Measurements from ENCODE around the gene QARS1. TPM values are rescaled to one million over a fixed set of nuclear protein-coding genes. Genes with fewer than 3 reads are reported as not detected.

The QARS1 gene
- total and polyA plus RNA-seq, 2 of the 8 experiments (the other 6 are each of a cell fraction or from before 2014, with no cell fraction given), result 353 to 581 TPM

DNA sequence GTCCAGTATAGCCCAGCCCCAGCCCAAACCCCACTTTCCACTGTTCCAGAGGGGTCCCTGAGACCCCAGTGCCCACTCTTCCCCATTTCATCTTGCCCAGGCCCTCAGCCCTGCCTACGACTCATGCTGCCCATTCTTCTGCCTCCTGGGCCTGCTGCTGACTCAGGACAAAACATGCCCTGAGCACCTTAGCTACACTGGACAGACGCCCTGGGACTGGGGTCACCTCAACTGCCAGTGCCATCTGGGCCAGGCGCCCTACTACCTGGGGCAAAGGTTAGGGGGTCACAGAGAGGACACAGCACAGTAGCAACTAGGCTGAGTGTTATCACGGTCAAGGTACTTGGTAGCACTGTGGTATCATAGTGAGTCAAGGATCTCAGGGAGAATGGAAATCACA is 30.9 kb upstream of the QARS1 start:
- peaks cover 12% of the 10 kb centered on the region for H3K23me2 ChIP-seq (ENCODE audit: low read depth, low read length)
- H3K18ac ChIP-seq (ENCODE audit: extremely low read depth, low read length), result no peak overlapping the region
- no peak overlapping the region for H2BK120ac ChIP-seq (replicated peaks; ENCODE audit: low read depth, low read length)
- 79% methylated on average over 4 of the region's 4 CpGs; no CpG with 5 or more reads in 1 of the 2 experiments for WGBS, 2 experiments (ENCODE audit: extremely low coverage in 1 of 2, insufficient coverage in 1 of 2, insufficient read length in 1 of 2, insufficient replicate concordance in 2 of 2, low coverage in 1 of 2, low lambda C conversion rate in 2 of 2, missing lambda C conversion rate in 1 of 2)
- H3K23ac ChIP-seq (ENCODE audit: insufficient read length), result no peak overlapping the region
- H2BK12ac ChIP-seq (ENCODE audit: low read depth, low read length), result no peak overlapping the region
- H2BK15ac ChIP-seq (ENCODE audit: low read length), result peak overlapping the region; percentile 46; the same call in 1 of the 2 replicates
- no peaks in the 10 kb centered on the region for H3K9me3 ChIP-seq (ENCODE audit: insufficient read depth in 2 of 2, low read depth in 1 of 2, low read length in 1 of 2)
- no peak overlapping the region for H3K56ac ChIP-seq (replicated peaks; ENCODE audit: insufficient read length, low read depth, low read length)
- CTCF ChIA-PET (ENCODE audit: partially characterized antibody), result interaction anchor here (1.1 to 5.5 kb wide), 3 partner anchors 14 to 28 kb away, joined by 4 to 43 read pairs (median 4); partner anchors contain the start of gene USP19
- H3K4me1 ChIP-seq (replicated peaks in 1 of 4; ENCODE audit: control insufficient read depth in 3 of 4, insufficient read depth in 4 of 4, low read length in 3 of 4), result peaks cover 0 to 8% (median 7%) of the 10 kb centered on the region in 4 experiments; a peak in 6 of 7 replicates
- peak overlapping the region; percentile 83; the same call in 1 of the 2 replicates for H4K8ac ChIP-seq (ENCODE audit: extremely low read depth, insufficient read depth, low read length)
- no peak overlapping the region for H4K91ac ChIP-seq (replicated peaks; ENCODE audit: insufficient read length, low read length)
- H3K9ac ChIP-seq (replicated peaks in 1 of 4; ENCODE audit: extremely low read depth in 1 of 4, low read depth in 3 of 4, low read length in 3 of 4), result no peak overlapping the region
- H3K36me3 ChIP-seq (ENCODE audit: control insufficient read depth in 2 of 4, insufficient read depth in 4 of 4, low read length in 3 of 4), result no peaks in the 10 kb centered on the region
- 0 out of 2 replicates have a peak overlapping the region, but pooled peaks have one; percentile 49 for H2AK5ac ChIP-seq (ENCODE audit: low read depth, low read length)
- H3K14ac ChIP-seq (ENCODE audit: insufficient read length), result no peak overlapping the region
- H3K27ac ChIP-seq (ENCODE audit: low read depth, low read length), result no peak overlapping the region
- peaks cover 0 to 1% of the 10 kb centered on the region in 2 experiments for H4K20me1 ChIP-seq (replicated peaks in 1 of 2; ENCODE audit: control insufficient read depth in 1 of 2, insufficient read depth in 2 of 2, low read length in 2 of 2)
- no peaks in the 10 kb centered on the region; a peak in 2 of 7 replicates for H3K27me3 ChIP-seq (replicated peaks in 1 of 4; ENCODE audit: control insufficient read depth in 3 of 4, extremely low read depth in 1 of 4, insufficient read depth in 3 of 4, low read length in 3 of 4)
- H3K4me3 ChIP-seq (ENCODE audit: extremely low read depth in 1 of 4, insufficient read depth in 2 of 4, low read depth in 3 of 4, low read length in 4 of 4), result no peak overlapping the region
- no peak overlapping the region for H2BK20ac ChIP-seq (ENCODE audit: low read length)
- FAIRE-seq (no peak), DNase-seq (ENCODE audit: low read depth in 1 of 2, low spot score in 2 of 2) (no peak)
- H3K79me2 ChIP-seq (ENCODE audit: control insufficient read depth in 1 of 2, insufficient read depth in 2 of 2, low read length in 2 of 2), result no peaks in the 10 kb centered on the region
- H2BK5ac ChIP-seq (ENCODE audit: low read depth, low read length), result no peak overlapping the region
- H2AFZ ChIP-seq (ENCODE audit: low read length), result no peak overlapping the region
- 0 out of 2 replicates have a peak, but pooled peaks cover 4% of the 10 kb centered on the region for H3K79me1 ChIP-seq (ENCODE audit: low read depth, low read length)
- TF ChIP-seq POLR2A (IDR thresholded peaks at IDR 0.05; ENCODE audit: control extremely low read depth in 1 of 2, low read depth in 2 of 2, low read length in 2 of 2), result no peak
- no peak for TF ChIP-seq KDM5A (IDR thresholded peaks at IDR 0.05; ENCODE audit: low read length)
- TF ChIP-seq, protein P1, sequence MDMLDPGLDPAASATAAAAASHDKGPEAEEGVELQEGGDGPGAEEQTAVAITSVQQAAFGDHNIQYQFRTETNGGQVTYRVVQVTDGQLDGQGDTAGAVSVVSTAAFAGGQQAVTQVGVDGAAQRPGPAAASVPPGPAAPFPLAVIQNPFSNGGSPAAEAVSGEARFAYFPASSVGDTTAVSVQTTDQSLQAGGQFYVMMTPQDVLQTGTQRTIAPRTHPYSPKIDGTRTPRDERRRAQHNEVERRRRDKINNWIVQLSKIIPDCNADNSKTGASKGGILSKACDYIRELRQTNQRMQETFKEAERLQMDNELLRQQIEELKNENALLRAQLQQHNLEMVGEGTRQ (IDR thresholded peaks at IDR 0.05; ENCODE audit: low read length), result no peak
- no peak for TF ChIP-seq SUZ12 (IDR thresholded peaks at IDR 0.05; ENCODE audit: low read length)
- TF ChIP-seq TCF12 (IDR thresholded peaks at IDR 0.05; ENCODE audit: low read depth, low read length), result no peak
- no peak for TF ChIP-seq ZNF274 (IDR thresholded peaks at IDR 0.05; ENCODE audit: borderline replicate concordance, extremely low read depth, low read length)
- no peak for TF ChIP-seq BRCA1 (IDR thresholded peaks at IDR 0.05; ENCODE audit: low read depth, low read length)
- TF ChIP-seq POU5F1 (IDR thresholded peaks at IDR 0.05; ENCODE audit: low read depth, low read length), result no peak
- no peak for TF ChIP-seq RFX5 (IDR thresholded peaks at IDR 0.05; ENCODE audit: borderline replicate concordance, low read depth, low read length)
- no peak for TF ChIP-seq CBX8 (IDR thresholded peaks at IDR 0.05; ENCODE audit: borderline replicate concordance, low read depth, low read length)
- H3K4me2 ChIP-seq (ENCODE audit: insufficient read depth in 1 of 2, low read depth in 2 of 2, low read length in 2 of 2), result no peak overlapping the region
- H4K5ac ChIP-seq (ENCODE audit: insufficient read length, low read depth, low read length), result no peak overlapping the region
- POLR2A ChIA-PET (ENCODE audit: partially characterized antibody), result interaction anchor here (1.2 to 1.8 kb wide), 4 partner anchors 14 to 42 kb away, joined by 3 to 8 read pairs (median 4); partner anchors contain the start of gene USP19
- H3K4ac ChIP-seq (replicated peaks; ENCODE audit: insufficient read length, low read depth, low read length), result no peak overlapping the region

Measured in H1 (cell line).